ENCODE data around the gene MAP1LC3B. TPM values are rescaled to one million over a fixed set of nuclear protein-coding genes. Genes with fewer than 3 reads are reported as not detected.
A peak's percentile ranks its signal among the peaks of the same experiment; 100 is the strongest.
"Not testable (repeated sequence)": the region's sequence is repeated elsewhere in the genome, so short reads cannot be mapped to it uniquely, and the experiment has no call there.

The MAP1LC3B gene
- total RNA-seq, 2 experiments from 2014 or later: 50.5 to 55.4 TPM

- Mint-ChIP-seq H3K27ac (no peak overlapping the region), H3K4me1 (peaks cover 37% of the 10 kb centered on the region), H3K36me3 (ENCODE audit: low read depth) (peaks cover 16% of the 10 kb centered on the region)
Observed at GRCh38 chr16:87376660-87377059, 15.5 kb upstream of the MAP1LC3B start.

GRCh38 chr16:87379312-87379752 lies 12.8 kb upstream of the MAP1LC3B start:
- DNase-seq, H3K27ac Mint-ChIP-seq, H3K9me3 Mint-ChIP-seq, POLR2A ChIA-PET, H3K27me3 Mint-ChIP-seq, H3K4me3 Mint-ChIP-seq: not testable (repeated sequence)
- peaks cover 39% of the 10 kb centered on the region for H3K4me1 Mint-ChIP-seq
- CTCF ChIA-PET: interaction anchor here (1.2 kb wide), 1 partner anchor 18 kb away, joined by 5 read pairs; no protein-coding TSS in a partner anchor
- H3K36me3 Mint-ChIP-seq (ENCODE audit: low read depth): peaks cover 15% of the 10 kb centered on the region

More at GRCh38 chr16:87376660-87377059, 15.5 kb upstream of the MAP1LC3B start:
- ChIA-PET CTCF (interaction anchor here (1.5 kb wide), 1 partner anchor 17 kb away, joined by 4 read pairs; no protein-coding TSS in a partner anchor), POLR2A (no interaction called here)
- Mint-ChIP-seq H3K9me3 (no peaks in the 10 kb centered on the region), H3K27me3 (no peaks in the 10 kb centered on the region), H3K4me3 (no peak overlapping the region)
- DNase-seq: no peak

- peak overlapping the region; percentile 77 for H3K4me3 Mint-ChIP-seq
- peaks cover 15% of the 10 kb centered on the region for H3K36me3 Mint-ChIP-seq (ENCODE audit: low read depth)
- ChIA-PET POLR2A (no interaction called here), CTCF (no interaction called here)
- H3K27me3 Mint-ChIP-seq: peaks cover 2% of the 10 kb centered on the region
- DNase-seq: no peak
- H3K27ac Mint-ChIP-seq: peak overlapping the region; percentile 79
- H3K9me3 Mint-ChIP-seq: no peaks in the 10 kb centered on the region
- peaks cover 47% of the 10 kb centered on the region for H3K4me1 Mint-ChIP-seq
Observed at GRCh38 chr16:87380403-87380802, 11.7 kb upstream of the MAP1LC3B start.

- CTCF ChIA-PET: interaction anchor here (0.6 kb wide), 1 partner anchor 24 kb away, joined by 3 read pairs; no protein-coding TSS in a partner anchor
- POLR2A ChIA-PET: no interaction called here
- no peak for DNase-seq
- Mint-ChIP-seq H3K4me3 (peak overlapping the region; percentile 77), H3K27ac (peak overlapping the region; percentile 79), H3K4me1 (peaks cover 47% of the 10 kb centered on the region), H3K36me3 (ENCODE audit: low read depth) (peaks cover 15% of the 10 kb centered on the region), H3K27me3 (peaks cover 2% of the 10 kb centered on the region), H3K9me3 (no peaks in the 10 kb centered on the region)
Observed at GRCh38 chr16:87380881-87381280, 11.3 kb upstream of the MAP1LC3B start.

- H3K9me3 Mint-ChIP-seq: no peaks in the 10 kb centered on the region
- ChIA-PET CTCF (interaction anchor here (4.3 kb wide), 1 partner anchor 12 kb away, joined by 21 read pairs; no protein-coding TSS in a partner anchor), POLR2A (no interaction called here)
- H3K4me3 Mint-ChIP-seq: peak overlapping the region; percentile 77
- peak overlapping the region; percentile 94 for H3K27ac Mint-ChIP-seq
- no peak for DNase-seq
- peaks cover 2% of the 10 kb centered on the region for H3K27me3 Mint-ChIP-seq
- peaks cover 48% of the 10 kb centered on the region for H3K4me1 Mint-ChIP-seq
- peaks cover 18% of the 10 kb centered on the region for H3K36me3 Mint-ChIP-seq (ENCODE audit: low read depth)
Observed at GRCh38 chr16:87382023-87382785, 9.9 kb upstream of the MAP1LC3B start.

GRCh38 chr16:87383505-87384161 lies 8.5 kb upstream of the MAP1LC3B start, which contains the start of gene FBXO31:
TSS of gene FBXO31 (minus strand) at chr16:87383776. CDS start at chr16:87383744, 32 bp downstream.
- Mint-ChIP-seq H3K4me3 (peak within 1 kb of the TSS; percentile 88), H3K4me1 (peaks cover 62% of the 10 kb centered on the region), H3K27me3 (peaks cover 2% of the 10 kb centered on the region), H3K36me3 (ENCODE audit: low read depth) (peaks cover 17% of the 10 kb centered on the region), H3K27ac (peak within 1 kb of the TSS; percentile 97), H3K9me3 (no peaks in the 10 kb centered on the region)
- POLR2A ChIA-PET: interaction anchor here (0.6 to 0.9 kb wide), 4 partner anchors 16 to 140 kb away, joined by 3 to 8 read pairs (median 3); partner anchors contain the start of gene C16orf95
- peak; percentile 87 for DNase-seq
- CTCF ChIA-PET: interaction anchor here (1.0 to 4.3 kb wide), 6 partner anchors 10 to 395 kb away, joined by 3 to 21 read pairs (median 4); partner anchors contain the start of gene C16orf95

- no peak for DNase-seq
- CTCF ChIA-PET: interaction anchor here (1.0 to 4.3 kb wide), 7 partner anchors 10 to 394 kb away, joined by 3 to 21 read pairs (median 4); partner anchors contain the start of gene C16orf95
- Mint-ChIP-seq H3K27me3 (peaks cover 2% of the 10 kb centered on the region), H3K36me3 (ENCODE audit: low read depth) (peaks cover 13% of the 10 kb centered on the region), H3K4me3 (peak overlapping the region; percentile 88), H3K27ac (peak overlapping the region; percentile 97), H3K4me1 (peaks cover 63% of the 10 kb centered on the region), H3K9me3 (no peaks in the 10 kb centered on the region)
- POLR2A ChIA-PET: interaction anchor here (0.8 kb wide), 1 partner anchor 16 kb away, joined by 8 read pairs; no protein-coding TSS in a partner anchor
Observed at GRCh38 chr16:87384162-87384874, 7.8 kb upstream of the MAP1LC3B start.

- peak overlapping the region; percentile 97 for H3K27ac Mint-ChIP-seq
- peaks cover 13% of the 10 kb centered on the region for H3K36me3 Mint-ChIP-seq (ENCODE audit: low read depth)
- H3K27me3 Mint-ChIP-seq, DNase-seq, H3K9me3 Mint-ChIP-seq, POLR2A ChIA-PET: not testable (repeated sequence)
- H3K4me3 Mint-ChIP-seq: peak overlapping the region; percentile 88
- CTCF ChIA-PET: interaction anchor here (1.0 to 4.3 kb wide), 3 partner anchors 9 to 36 kb away, joined by 3 to 21 read pairs (median 4); no protein-coding TSS in a partner anchor
- peaks cover 68% of the 10 kb centered on the region for H3K4me1 Mint-ChIP-seq
Observed at GRCh38 chr16:87384875-87385167, 7.3 kb upstream of the MAP1LC3B start.

- H3K4me1 Mint-ChIP-seq: peaks cover 53% of the 10 kb centered on the region
- H3K27ac Mint-ChIP-seq: peak overlapping the region; percentile 98
- CTCF ChIA-PET: interaction anchor here (0.6 kb wide), 1 partner anchor 248 kb away, joined by 3 read pairs; no protein-coding TSS in a partner anchor
- H3K9me3 Mint-ChIP-seq: no peaks in the 10 kb centered on the region
- peaks cover 2% of the 10 kb centered on the region for H3K27me3 Mint-ChIP-seq
- H3K36me3 Mint-ChIP-seq (ENCODE audit: low read depth): peaks cover 9% of the 10 kb centered on the region
- POLR2A ChIA-PET: no interaction called here
- peak; percentile 95 for DNase-seq
- H3K4me3 Mint-ChIP-seq: peak overlapping the region; percentile 53
Observed at GRCh38 chr16:87387942-87388817, 4.0 kb upstream of the MAP1LC3B start.

- no peaks in the 10 kb centered on the region for H3K9me3 Mint-ChIP-seq
- H3K27me3 Mint-ChIP-seq: peaks cover 2% of the 10 kb centered on the region
- no peak for DNase-seq
- peak overlapping the region; percentile 98 for H3K27ac Mint-ChIP-seq
- H3K4me1 Mint-ChIP-seq: peaks cover 59% of the 10 kb centered on the region
- H3K36me3 Mint-ChIP-seq (ENCODE audit: low read depth): peaks cover 11% of the 10 kb centered on the region
- CTCF ChIA-PET: interaction anchor here (0.9 kb wide), 1 partner anchor 69 kb away, joined by 3 read pairs; no protein-coding TSS in a partner anchor
- H3K4me3 Mint-ChIP-seq: peak overlapping the region; percentile 53
- POLR2A ChIA-PET: no interaction called here
Observed at GRCh38 chr16:87388818-87389134, 3.4 kb upstream of the MAP1LC3B start.

- DNase-seq: no peak
- Mint-ChIP-seq H3K9me3 (no peaks in the 10 kb centered on the region), H3K4me1 (peaks cover 63% of the 10 kb centered on the region), H3K4me3 (no peak overlapping the region), H3K27ac (peak overlapping the region; percentile 77), H3K27me3 (no peaks in the 10 kb centered on the region), H3K36me3 (ENCODE audit: low read depth) (peaks cover 9% of the 10 kb centered on the region)
- ChIA-PET CTCF (interaction anchor here (0.9 kb wide), 1 partner anchor 68 kb away, joined by 3 read pairs; no protein-coding TSS in a partner anchor), POLR2A (no interaction called here)
Observed at GRCh38 chr16:87389245-87389644, 2.9 kb upstream of the MAP1LC3B start.

GRCh38 chr16:87389914-87390313 lies 2.2 kb upstream of the MAP1LC3B start:
- peaks cover 62% of the 10 kb centered on the region for H3K4me1 Mint-ChIP-seq
- DNase-seq, H3K4me3 Mint-ChIP-seq, H3K27me3 Mint-ChIP-seq, H3K9me3 Mint-ChIP-seq, CTCF ChIA-PET, POLR2A ChIA-PET: not testable (repeated sequence)
- peaks cover 14% of the 10 kb centered on the region for H3K36me3 Mint-ChIP-seq (ENCODE audit: low read depth)
- H3K27ac Mint-ChIP-seq: peak overlapping the region; percentile 77
